Measurements from ENCODE around the gene STPG2.
"Not testable (repeated sequence)": the region's sequence is repeated elsewhere in the genome, so short reads cannot be mapped to it uniquely, and the experiment has no call there.

The STPG2 gene

GRCh38 chr4:97942951-97943350 lies 200.3 kb downstream of the STPG2 start:
- no peak for DNase-seq (ENCODE audit: low read depth)

DNA sequence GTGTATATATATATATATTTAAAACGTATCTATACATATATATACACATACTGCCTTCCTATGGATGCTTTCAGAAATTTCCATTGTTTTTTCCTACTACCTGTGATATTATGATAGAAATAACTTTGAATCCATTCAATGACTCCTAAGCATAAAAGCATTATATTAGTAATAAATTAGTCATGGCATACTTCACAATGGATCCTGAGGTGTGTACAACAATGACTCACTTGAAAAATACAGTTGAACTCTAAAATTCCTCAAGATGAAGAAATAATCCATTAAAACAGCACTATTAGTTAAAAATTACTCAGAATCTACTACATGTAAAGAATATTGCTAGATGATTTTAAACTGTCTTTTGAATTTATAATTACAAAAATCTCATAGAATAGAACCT lies 201.1 kb downstream of the STPG2 start:
- no peak for DNase-seq (ENCODE audit: low read depth)

- no peak for DNase-seq (ENCODE audit: low read depth)
Observed at GRCh38 chr4:97938141-97938540, 205.1 kb downstream of the STPG2 start.

DNA sequence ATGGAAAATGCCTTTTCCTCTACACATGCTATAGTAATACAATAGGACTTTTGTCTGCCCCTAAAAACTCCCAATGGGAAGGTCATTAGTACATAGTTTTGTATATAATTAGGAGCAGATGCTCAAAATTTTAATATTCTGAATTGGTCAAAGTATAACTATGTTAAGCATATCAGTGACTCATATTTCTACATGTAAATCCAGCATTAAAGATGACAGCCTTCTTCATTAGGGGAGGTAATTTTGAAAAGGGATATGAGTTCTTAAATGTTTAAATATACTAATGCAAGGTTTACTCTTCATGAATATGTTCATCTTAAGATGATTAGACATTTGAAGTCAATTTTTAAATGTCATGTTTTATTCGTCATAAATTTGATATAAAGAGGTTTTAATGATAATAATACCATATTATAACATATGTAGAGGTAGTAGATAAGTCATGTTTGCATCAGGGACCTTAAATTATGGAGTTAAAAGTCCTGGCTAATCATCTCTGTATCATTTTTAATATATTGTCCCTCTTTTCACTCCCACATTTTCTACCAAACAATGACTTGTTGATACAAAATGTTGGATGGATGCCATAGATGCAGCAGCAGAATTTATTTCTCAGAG lies 218.8 kb downstream of the STPG2 start:
- no peak for DNase-seq (ENCODE audit: low read depth)

DNA sequence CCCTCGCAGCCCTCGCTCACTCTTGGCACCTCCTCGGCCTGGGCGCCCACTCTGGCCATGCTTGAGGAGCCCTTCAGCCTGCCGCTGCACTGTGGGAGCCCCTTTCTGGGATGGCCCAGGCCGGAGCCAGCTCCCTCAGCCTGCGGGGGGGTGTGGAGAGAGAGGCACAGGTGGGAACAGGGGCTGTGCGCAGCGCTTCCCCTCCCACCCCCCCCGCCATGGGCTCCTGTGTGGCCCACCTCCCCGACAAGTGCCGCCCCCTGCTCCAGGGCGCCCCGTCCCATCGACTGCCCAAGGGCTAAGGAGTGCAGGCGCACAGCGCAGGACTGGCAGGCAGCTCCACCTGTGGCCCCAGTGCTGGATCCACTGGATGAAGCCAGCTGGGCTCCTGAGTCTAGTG lies 220.2 kb downstream of the STPG2 start:
- DNase-seq (ENCODE audit: low read depth) = no peak

DNA sequence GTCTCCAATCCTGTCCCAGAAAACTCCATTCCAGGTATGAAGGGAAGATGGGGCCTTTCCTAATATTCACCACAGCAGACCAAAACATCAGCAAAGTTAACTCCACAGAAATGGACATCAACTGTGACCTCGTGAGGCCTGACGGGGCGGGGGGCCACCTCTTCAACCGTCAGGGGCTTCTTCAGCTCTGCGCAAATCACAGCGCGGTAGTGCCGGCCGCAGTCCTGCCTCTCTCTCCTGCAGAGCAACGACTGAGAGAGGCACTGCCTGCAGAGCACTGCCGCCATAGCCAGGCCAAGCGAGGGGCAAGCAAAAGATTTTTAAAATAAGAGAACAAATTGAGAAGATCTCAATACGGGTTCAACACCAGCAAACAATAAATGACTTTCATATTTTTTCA lies 226.2 kb downstream of the STPG2 start:
- DNase-seq (ENCODE audit: low read depth) = no peak

GRCh38 chr4:97912156-97912555 lies 231.1 kb downstream of the STPG2 start:
- no peak for DNase-seq (ENCODE audit: low read depth)

DNA sequence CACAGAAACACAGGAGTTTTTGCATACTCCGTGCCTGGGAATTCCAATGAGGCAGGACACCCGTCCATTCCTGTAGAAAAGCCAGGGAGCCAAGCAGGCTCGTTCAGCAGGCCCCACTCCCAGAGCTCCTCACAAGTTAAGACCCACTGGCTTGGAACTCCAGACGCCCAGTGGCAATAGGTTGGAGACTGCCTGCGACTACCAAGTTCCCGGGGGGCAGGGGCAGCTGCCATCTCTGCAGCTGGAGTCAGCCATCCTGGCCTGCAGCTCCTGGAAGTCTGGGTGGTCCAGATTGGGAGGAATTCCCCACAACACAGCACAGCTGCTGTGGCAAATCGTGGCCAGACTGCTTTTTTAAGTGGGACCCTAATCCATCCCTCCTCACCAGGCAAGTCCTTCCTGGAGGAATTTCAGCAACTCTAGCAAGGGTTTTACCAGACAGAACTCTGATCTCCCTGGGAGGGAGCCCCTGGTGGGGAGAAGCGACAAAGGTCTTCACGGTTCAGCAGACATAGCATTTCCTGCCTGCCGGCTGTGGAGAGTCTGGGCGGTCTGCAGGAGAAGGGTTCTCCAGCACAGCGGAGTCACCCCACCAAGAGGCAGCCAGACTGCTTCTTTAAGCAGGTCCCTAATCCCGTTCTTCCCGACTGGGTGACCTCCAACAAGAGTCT lies 231.9 kb downstream of the STPG2 start:
- no peak for DNase-seq (ENCODE audit: low read depth)

GRCh38 chr4:97910005-97910404 lies 233.3 kb downstream of the STPG2 start:
- no peak for DNase-seq (ENCODE audit: low read depth)

DNA sequence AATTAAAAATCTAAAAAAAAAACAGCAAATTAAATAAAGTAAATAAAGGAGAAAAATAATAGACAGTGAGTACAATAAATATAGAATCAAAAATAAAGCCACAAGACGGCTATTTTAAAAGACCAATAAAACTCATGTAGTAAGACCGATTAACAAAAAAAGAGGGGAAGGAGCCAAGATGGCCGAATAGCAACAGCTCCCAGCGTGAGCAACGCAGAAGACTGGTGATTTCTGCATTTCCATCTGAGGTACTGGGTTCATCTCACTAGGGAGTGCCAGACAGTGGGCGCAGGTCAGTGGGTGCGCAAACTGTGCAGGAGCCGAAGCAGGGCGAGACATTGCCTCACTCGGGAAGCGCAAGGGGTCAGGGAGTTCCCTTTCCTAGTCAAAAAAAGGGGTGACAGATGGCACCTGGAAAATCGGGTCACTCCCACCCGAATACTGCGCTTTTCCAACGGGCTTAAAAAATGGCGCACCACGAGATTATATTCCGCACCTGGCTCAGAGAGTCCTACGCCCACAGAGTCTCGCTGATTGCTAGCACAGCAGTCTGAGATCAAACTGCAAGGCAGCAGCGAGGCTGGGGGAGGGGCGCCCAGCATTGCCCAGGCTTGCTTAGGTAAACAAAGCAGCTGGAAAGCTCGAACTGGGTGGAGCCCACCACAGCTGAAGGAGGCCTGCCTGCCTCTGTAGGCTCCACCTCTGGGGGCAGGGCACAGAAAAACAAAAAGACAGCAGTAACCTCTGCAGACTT lies 239.7 kb downstream of the STPG2 start:
- not testable (repeated sequence) for DNase-seq (ENCODE audit: low read depth)

DNA sequence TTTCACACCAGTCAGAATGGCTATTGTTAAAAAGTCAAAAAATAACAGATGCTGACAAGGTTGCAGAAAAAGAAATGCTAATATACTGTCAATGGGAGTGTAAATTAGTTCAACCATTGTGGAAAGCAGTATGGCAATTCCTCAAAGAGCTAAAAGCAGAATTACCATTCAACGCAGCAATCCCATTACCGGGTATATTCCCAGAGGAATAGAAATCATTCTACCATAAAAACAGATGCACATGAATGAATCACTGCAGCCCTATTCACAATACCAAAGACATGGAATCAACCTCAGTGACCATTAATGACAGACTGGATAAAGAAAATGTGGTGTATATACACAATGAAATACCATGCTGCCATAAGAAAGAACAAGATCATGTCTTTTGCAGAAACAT lies 243.0 kb downstream of the STPG2 start:
- DNase-seq (ENCODE audit: low read depth) = no peak

DNA sequence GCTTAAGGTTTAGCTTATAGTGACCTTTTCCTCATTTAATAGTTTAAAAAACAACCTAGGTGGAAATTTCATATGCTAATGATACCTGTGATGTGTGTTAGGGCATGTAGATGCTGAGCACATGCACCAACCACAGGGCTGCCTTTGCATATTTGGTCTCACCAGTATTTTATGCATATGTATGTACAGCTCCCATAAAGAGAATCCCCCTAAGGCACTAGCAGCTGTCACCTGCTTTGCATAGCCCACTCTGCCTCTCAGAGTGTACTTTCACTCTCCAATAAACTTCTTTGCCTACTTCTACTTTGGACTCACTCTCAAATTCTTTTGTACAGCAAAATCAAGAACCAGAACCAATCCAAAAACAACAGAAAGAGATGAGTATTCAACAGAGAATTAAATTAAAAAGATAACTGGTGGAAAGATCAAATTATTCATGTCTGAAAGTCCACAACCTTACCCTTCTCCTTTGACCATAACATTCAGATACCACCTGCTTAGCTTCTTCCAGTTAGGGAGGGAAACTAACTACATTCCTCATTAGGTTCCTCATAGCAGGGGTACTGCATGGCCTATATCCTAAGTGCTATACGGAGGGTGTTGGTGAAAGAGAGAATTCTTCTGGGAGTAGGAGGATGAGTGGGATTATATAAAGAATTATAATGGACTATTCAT lies 250.5 kb downstream of the STPG2 start:
- no peak for DNase-seq (ENCODE audit: low read depth)

DNA sequence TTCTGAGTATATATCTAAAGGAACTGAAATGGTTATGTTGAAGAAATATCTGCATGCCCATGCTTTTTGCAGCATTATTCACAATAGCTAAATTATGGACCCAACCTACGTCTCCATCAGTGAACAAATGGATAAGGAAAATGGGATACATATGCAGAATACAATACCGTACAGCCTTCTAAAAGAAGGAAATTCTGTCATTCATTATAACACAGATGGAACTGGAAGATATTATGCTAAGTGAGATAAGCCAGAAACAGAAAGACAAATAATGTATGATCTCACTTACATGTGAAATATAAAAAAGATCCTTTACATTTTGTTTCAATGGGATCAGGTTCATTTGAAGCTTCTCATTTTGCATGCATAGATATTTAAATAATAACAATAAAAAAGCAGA lies 263.3 kb downstream of the STPG2 start:
- no peak for DNase-seq (ENCODE audit: low read depth)

DNA sequence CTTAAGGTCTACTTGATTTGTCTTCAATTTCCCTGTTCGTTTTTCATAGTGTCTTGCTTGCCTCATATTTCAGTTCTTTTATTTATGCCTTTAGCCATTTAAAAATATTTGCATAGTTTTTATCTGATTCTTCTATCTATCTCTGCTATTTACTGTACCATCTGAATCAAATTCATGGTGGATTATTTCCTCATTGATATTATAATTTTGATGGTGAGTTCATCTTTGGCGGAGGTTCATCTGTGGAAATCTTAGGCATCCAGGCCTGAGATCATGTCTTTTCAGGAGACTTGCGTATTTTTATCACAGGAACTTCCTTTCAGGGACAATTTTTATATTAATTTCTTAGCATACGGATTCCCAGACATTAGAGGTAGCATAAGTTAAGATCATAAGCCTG lies 275.2 kb downstream of the STPG2 start:
- no peak for DNase-seq (ENCODE audit: low read depth)

DNA sequence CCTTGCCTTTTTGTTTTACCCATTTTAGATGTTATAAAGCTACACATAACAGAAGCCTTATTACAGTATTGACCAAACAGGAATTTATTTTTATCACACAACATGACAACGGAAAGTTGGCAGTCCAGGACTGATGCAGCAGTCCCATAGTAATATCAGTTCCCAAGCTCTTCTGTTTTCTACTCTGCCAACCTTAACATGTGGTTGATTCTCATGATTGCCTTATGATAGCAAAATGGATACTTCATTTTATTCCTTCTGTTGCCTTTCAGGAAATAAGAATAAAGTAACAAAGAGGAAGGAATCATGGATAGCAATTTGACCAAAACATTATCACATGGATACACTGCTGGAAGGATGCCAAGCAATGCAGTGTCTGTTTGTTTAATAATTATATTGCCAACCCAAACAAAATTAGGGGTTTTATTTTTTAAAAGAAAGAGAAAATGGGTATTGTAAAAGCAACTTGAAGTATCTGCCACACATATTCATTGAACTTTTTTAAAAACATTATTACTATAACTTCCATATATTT lies 275.7 kb downstream of the STPG2 start:
- DNase-seq (ENCODE audit: low read depth) = no peak

DNA sequence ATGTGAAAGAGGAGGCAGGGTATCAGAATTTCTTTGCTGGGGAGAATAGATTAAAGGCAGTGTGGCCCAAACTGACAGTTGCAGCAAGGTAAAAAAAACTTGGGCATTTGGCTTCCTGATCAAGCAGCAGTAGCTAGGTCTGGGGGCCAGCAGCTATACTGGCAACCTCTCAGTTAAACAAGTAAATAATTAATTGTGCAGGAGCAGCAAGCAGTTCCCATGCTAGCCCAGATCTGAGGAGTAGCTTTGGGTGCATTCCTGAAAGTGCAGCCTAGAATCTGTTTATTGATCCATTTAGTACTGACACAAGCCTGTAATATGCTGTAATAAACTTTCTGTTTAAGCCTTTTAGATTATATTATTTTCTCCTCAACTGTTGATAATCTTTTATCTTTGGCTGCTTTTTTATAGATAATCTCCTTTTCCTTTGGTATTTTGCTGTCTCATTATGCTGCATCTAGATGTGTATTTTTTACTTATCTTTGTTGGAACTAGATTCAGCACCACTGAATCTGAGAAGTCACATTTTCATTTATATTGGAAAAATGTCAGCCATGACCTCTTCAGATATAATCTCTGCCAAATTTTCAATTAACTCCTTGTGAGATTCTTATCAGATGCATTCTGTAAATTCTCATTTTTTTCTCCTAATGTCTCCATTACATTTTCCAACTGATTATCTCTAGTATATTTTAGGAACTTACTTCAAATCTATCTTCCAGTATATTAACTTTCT lies 276.3 kb downstream of the STPG2 start:
- no peak for DNase-seq (ENCODE audit: low read depth)

- DNase-seq (ENCODE audit: low read depth) = no peak
Observed at GRCh38 chr4:97851115-97851514, 292.2 kb downstream of the STPG2 start.

- no peak for DNase-seq (ENCODE audit: low read depth)
Observed at GRCh38 chr4:97845758-97846157, 297.5 kb downstream of the STPG2 start.

DNA sequence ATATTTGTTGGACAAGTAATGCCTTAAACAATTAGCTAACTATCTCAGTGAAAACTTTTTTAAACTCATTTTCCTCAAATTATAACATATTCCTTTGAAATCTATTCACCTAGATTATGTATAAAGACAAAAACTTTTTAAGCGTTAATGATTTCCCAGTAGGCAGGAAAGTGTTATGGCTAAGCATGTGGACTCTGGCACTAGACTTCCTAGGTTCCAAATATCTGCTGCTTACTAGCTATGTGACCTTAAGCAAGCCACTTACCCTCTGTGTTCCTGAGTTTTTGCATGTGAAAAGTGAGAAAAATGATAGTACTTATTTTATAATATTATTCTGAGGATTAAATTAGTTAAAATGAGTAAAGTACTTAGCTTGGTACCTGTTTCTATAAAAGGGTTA lies 301.8 kb downstream of the STPG2 start:
- DNase-seq (ENCODE audit: low read depth) = no peak

DNA sequence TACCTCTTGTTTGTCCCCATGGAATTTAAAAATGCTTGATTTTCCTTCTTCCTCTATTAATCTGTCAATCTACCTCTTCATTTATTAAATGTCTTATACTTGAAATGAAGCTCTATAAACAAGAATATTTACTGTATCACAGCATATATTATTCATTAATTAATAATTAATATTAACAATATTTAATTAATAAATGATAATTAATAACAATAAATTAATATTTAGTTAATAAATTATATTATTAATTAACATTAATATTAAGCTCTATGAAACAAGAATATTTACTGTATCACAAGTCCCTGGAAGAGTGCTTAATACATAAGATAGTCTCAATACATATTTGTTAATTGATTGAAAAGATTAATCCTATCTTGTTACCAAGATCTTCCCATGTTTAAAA lies 306.6 kb downstream of the STPG2 start:
- no peak for DNase-seq (ENCODE audit: low read depth)

GRCh38 chr4:97828646-97829045 lies 314.6 kb downstream of the STPG2 start:
- DNase-seq (ENCODE audit: low read depth) = no peak

GRCh38 chr4:97819294-97819693 lies 324.0 kb downstream of the STPG2 start:
- no peak for DNase-seq (ENCODE audit: low read depth)

All from stimulated activated CD8-positive, alpha-beta memory T cell treated with anti-CD3 and anti-CD28 coated beads, Interleukin-15, amount 100 ng/mL, for 1 hour (primary cell).